Measurements from ENCODE around the gene THOC7. TPM values are rescaled to one million over a fixed set of nuclear protein-coding genes. Genes with fewer than 3 reads are reported as not detected.
A peak's percentile ranks its signal among the peaks of the same experiment; 100 is the strongest.

Gene THOC7
- polyA plus RNA-seq (2013, experiment 1 of 2): 75.2 TPM
- 91.1 TPM for polyA plus RNA-seq (2013, experiment 2 of 2)

DNA sequence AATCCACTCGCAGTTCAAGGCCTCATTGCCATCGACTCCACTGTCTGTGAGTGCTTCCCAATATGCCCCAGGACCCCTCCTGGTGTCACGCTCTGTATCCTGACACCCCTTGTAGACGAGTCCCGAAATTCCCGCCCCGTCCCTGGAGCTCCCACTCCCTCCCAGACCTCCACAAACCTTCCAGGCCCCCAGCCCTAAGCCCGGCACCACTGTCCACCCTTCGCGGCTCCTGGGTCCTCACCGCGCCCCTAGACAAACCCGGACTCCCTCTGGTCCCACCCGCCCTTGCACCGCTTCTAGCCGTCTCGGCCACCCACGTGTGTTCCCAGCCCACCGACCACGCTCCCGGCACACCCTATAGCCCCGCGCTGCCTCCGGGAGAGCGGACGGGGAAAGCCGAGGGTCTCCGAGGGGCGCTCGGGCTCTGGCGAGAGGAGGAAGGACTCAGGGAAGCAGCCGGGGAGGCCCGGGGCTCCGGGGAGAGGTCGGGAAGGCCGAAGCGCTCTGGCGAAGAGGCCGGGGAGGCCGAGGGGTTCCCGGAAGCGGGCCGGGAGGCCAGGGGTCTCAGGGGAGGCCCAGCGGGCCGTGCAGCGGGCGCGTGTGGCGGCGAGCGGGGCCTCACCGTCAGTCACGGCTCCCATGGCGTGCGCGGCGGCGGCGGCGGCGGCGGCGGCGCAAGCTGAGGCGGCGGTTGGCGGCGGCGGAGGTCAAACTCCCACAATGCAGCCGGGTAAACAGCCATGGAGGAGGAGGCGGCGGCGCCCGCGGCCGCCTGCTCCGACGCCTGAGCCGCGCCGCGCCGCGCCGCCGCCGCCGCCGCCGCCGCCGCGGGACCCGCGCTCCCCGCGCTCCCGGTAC is at the start of gene THOC7, which contains the start of gene ATXN7:
THOC7 (minus strand) TSS at position 656 of the 858 bp plus-strand sequence; CDS start at position 641, 15 bp downstream.
ATXN7 (plus strand) TSS at position 718 of the 858 bp plus-strand sequence. CDS start 48,732 bp downstream, outside the sequence.
- WGBS: under 1% methylated on average over 98 of the region's 98 CpGs
- peaks cover 26% of the 10 kb centered on the region for H3K4me1 ChIP-seq (ENCODE audit: insufficient read depth, low read length)
- peaks cover 5% of the 10 kb centered on the region for H3K36me3 ChIP-seq (ENCODE audit: insufficient read depth, low read length)
- no peaks in the 10 kb centered on the region for H3K27me3 ChIP-seq (ENCODE audit: insufficient read depth, low read length)
- H3K27ac ChIP-seq (ENCODE audit: low read depth, low read length): peak within 1 kb of the TSS; percentile 85
- H3K9me3 ChIP-seq (ENCODE audit: insufficient read depth, low read depth, low read length): no peaks in the 10 kb centered on the region
- H3K4me3 ChIP-seq (ENCODE audit: low read length): peak within 1 kb of the TSS; percentile 77
- H3K9ac ChIP-seq (ENCODE audit: low read depth, low read length): peak within 1 kb of the TSS; percentile 96

DNA sequence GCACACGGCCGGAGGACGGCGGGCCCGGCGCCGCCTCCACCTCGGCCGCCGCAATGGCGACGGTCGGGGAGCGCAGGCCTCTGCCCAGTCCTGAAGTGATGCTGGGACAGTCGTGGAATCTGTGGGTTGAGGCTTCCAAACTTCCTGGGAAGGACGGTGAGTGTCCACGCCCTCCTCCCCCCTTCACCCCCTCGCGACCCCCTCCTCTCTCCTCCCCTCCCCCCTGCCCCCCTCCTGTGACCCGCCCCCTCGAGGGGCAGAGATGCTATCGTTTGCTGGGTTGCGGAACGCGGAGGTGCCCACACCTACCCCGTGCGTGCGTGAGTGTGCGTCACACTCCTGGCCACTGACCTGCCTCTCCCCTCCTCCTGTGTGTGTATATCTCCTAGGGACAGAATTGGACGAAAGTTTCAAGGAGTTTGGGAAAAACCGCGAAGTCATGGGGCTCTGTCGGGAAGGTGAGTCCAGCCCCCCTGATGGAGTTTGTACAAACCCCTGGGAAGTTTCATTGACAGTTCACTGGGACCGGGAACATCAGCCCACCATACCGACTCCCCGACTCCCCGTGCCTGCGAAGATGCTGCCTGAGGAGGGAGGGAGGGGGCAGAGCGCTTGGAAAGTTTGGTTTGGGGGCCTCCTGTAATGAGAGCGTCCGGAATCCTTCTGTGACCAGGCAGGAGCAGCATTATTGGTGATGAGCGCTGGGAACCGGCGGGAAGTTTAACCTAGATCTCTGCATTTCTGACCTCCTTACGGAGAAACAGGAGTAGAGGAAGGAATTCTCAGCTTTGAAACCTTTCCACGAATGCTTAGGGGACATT is 49.4 kb upstream of the THOC7 start:
- Histone ChIP-seq H3K9me3 (ENCODE audit: insufficient read depth, low read depth, low read length) (no peaks in the 10 kb centered on the region), H3K36me3 (ENCODE audit: insufficient read depth, low read length) (peaks cover 31% of the 10 kb centered on the region), H3K27me3 (ENCODE audit: insufficient read depth, low read length) (peaks cover 16% of the 10 kb centered on the region; the same call in 1 of the 2 replicates), H3K27ac (ENCODE audit: low read depth, low read length) (peak overlapping the region; percentile 85; the same call in 1 of the 2 replicates), H3K4me3 (ENCODE audit: low read length) (peak overlapping the region; percentile 85), H3K9ac (ENCODE audit: low read depth, low read length) (peak overlapping the region; percentile 79), H3K4me1 (ENCODE audit: insufficient read depth, low read length) (peaks cover 19% of the 10 kb centered on the region)
- WGBS: 2% methylated on average over 39 of the region's 46 CpGs

DNA sequence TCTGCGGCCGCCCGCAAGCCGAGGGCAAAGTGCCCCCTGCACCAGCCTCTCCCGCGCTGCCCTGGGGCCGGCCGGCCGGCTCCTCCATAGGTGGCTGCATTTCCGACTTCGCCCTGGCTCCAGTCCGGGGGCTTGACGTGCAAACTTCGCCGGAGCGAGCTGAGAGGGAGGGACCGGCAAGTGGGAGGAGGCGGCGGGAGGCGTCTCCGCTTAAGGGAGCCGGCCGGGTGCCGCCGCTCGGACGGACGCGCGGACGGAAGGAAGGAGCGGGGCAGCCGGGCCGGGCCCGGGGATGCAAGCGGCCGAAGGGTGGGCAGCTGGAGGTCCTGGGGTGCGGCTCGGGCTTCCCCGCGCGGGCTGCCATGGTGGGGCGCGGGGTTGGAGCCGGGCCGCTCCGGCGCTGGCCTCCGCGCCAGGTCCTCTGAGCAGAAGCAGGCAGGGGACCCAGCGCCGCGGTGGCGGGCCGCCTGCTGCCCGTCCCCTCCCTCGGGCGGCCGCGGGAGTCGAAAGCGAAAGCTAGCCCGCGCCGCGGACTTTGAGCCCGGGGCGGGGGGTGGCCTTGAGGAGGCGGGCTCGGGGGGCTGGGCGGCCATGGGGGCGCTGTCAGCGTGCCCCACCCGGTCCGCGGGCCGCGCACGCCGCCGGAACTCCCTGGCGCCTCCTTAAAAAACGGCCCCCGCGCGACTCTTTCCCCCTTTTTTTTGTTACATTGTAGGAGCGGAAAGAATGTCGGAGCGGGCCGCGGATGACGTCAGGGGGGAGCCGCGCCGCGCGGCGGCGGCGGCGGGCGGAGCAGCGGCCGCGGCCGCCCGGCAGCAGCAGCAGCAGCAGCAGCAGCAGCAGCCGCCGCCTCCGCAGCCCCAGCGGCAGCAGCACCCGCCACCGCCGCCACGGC is 48.5 kb upstream of the THOC7 start, which contains the start of gene SCAANT1:
SCAANT1 (minus strand) TSS at position 511 of the 895 bp plus-strand sequence.
- H3K27me3 ChIP-seq (ENCODE audit: insufficient read depth, low read length): peaks cover 16% of the 10 kb centered on the region; the same call in 1 of the 2 replicates
- under 1% methylated on average over 115 of the region's 115 CpGs for WGBS
- peak within 1 kb of the TSS; percentile 85 for H3K4me3 ChIP-seq (ENCODE audit: low read length)
- no peaks in the 10 kb centered on the region for H3K9me3 ChIP-seq (ENCODE audit: insufficient read depth, low read depth, low read length)
- peak within 1 kb of the TSS; percentile 89; the same call in 1 of the 2 replicates for H3K27ac ChIP-seq (ENCODE audit: low read depth, low read length)
- peaks cover 23% of the 10 kb centered on the region for H3K36me3 ChIP-seq (ENCODE audit: insufficient read depth, low read length)
- H3K9ac ChIP-seq (ENCODE audit: low read depth, low read length): peak within 1 kb of the TSS; percentile 79
- H3K4me1 ChIP-seq (ENCODE audit: insufficient read depth, low read length): peaks cover 17% of the 10 kb centered on the region; the same call in 1 of the 2 replicates

DNA sequence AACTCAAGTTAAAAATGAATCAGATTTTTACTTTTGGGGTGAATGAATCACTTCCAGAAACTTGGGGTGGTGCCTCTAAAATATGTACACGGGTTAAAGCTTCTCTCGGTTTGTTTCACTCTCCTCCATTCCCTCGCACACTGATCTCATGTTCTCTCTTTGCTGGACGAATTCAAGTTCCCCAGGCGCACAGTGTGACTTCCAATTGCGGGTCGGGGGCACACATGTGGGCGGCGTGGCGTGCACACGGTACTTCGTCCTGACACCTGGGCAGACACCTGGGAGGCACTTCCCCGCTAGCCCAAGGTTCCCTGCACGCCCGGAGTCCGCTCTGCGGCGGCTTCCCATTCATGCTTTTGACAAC is 47.9 kb upstream of the THOC7 start:
- peak overlapping the region; percentile 89; the same call in 1 of the 2 replicates for H3K27ac ChIP-seq (ENCODE audit: low read depth, low read length)
- peaks cover 17% of the 10 kb centered on the region for H3K36me3 ChIP-seq (ENCODE audit: insufficient read depth, low read length)
- H3K4me1 ChIP-seq (ENCODE audit: insufficient read depth, low read length): peaks cover 17% of the 10 kb centered on the region; the same call in 1 of the 2 replicates
- H3K4me3 ChIP-seq (ENCODE audit: low read length): peak overlapping the region; percentile 85
- WGBS: 1% methylated on average over 18 of the region's 18 CpGs
- peak overlapping the region; percentile 79; the same call in 1 of the 2 replicates for H3K9ac ChIP-seq (ENCODE audit: low read depth, low read length)
- no peaks in the 10 kb centered on the region for H3K9me3 ChIP-seq (ENCODE audit: insufficient read depth, low read depth, low read length)
- H3K27me3 ChIP-seq (ENCODE audit: insufficient read depth, low read length): peaks cover 16% of the 10 kb centered on the region; the same call in 1 of the 2 replicates

DNA sequence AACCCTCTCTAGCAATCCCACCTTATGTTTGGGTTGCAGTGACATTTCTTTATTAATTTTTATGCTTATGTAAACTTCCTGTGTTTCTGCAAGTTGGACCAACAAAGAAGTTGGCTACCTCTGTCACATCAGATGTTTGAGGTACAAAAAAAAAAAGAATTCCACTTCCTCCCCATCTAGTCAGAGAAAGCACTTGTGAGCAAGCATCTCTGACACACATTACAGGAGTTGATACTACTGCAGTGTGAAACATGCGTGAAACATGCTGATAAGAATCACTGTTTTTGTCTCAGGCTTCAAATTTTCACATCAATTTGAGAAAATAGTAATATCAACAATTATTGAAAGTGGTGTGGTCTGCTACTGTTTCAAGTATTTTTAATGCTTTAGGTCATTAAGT is 47.3 kb upstream of the THOC7 start:
- peaks cover 16% of the 10 kb centered on the region; the same call in 1 of the 2 replicates for H3K27me3 ChIP-seq (ENCODE audit: insufficient read depth, low read length)
- no peaks in the 10 kb centered on the region for H3K9me3 ChIP-seq (ENCODE audit: insufficient read depth, low read depth, low read length)
- no peak overlapping the region for H3K27ac ChIP-seq (ENCODE audit: low read depth, low read length)
- peak overlapping the region; percentile 85 for H3K4me3 ChIP-seq (ENCODE audit: low read length)
- H3K4me1 ChIP-seq (ENCODE audit: insufficient read depth, low read length): peaks cover 17% of the 10 kb centered on the region; the same call in 1 of the 2 replicates
- H3K36me3 ChIP-seq (ENCODE audit: insufficient read depth, low read length): peaks cover 11% of the 10 kb centered on the region
- no peak overlapping the region for H3K9ac ChIP-seq (ENCODE audit: low read depth, low read length)
- 84% methylated on average over 1 of the region's 1 CpG for WGBS

DNA sequence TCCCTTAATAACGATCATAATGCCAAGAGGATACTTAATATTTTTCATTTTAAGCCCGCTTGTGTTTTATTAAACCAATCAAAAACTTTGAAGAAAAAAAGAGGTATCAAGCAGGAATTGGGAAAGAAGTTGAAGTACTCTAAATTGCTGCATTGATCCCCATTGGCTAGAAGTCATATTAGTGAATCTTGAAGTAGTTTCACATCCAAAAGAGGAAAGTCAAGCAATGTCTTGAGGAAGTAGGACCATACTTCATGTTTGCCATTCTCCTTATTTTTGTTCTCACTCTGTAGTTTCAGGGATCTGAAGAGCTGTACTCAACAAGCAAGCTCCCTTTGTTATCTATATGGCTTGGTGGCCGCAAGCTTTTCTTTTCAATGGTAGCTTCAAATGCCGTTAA is 46.4 kb upstream of the THOC7 start:
- no peak overlapping the region for H3K9ac ChIP-seq (ENCODE audit: low read depth, low read length)
- peaks cover 17% of the 10 kb centered on the region; the same call in 1 of the 2 replicates for H3K4me1 ChIP-seq (ENCODE audit: insufficient read depth, low read length)
- no peaks in the 10 kb centered on the region for H3K9me3 ChIP-seq (ENCODE audit: insufficient read depth, low read depth, low read length)
- H3K36me3 ChIP-seq (ENCODE audit: insufficient read depth, low read length): 0 out of 2 replicates have a peak, but pooled peaks cover 4% of the 10 kb centered on the region
- no peak overlapping the region for H3K4me3 ChIP-seq (ENCODE audit: low read length)
- H3K27ac ChIP-seq (ENCODE audit: low read depth, low read length): no peak overlapping the region
- peaks cover 16% of the 10 kb centered on the region; the same call in 1 of the 2 replicates for H3K27me3 ChIP-seq (ENCODE audit: insufficient read depth, low read length)
- WGBS: 96% methylated on average over 2 of the region's 4 CpGs

DNA sequence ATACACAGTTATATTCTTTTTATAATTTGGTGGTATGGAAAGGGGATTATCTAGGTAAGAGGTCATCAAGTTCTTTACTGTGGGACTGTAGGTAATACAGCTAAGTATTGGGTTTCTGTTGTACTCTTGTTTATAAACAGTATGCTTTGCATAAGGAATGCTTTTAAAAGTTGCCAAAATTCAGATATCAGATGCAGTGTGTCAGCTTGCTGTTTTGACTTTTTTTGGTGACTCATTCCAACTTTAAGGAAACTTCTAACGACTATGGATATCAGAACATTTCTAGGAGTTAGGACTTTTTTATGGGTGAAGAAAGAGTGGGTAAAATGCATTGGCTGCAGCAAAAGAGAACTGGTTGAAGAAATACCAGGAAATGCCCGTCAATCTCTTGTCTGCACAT is 45.8 kb upstream of the THOC7 start:
- Histone ChIP-seq H3K9me3 (ENCODE audit: insufficient read depth, low read depth, low read length) (no peaks in the 10 kb centered on the region), H3K9ac (ENCODE audit: low read depth, low read length) (no peak overlapping the region), H3K36me3 (ENCODE audit: insufficient read depth, low read length) (0 out of 2 replicates have a peak, but pooled peaks cover 4% of the 10 kb centered on the region), H3K27me3 (ENCODE audit: insufficient read depth, low read length) (peaks cover 16% of the 10 kb centered on the region; the same call in 1 of the 2 replicates), H3K27ac (ENCODE audit: low read depth, low read length) (no peak overlapping the region), H3K4me1 (ENCODE audit: insufficient read depth, low read length) (peaks cover 17% of the 10 kb centered on the region; the same call in 1 of the 2 replicates), H3K4me3 (ENCODE audit: low read length) (no peak overlapping the region)
- 89% methylated on average over 2 of the region's 2 CpGs for WGBS

DNA sequence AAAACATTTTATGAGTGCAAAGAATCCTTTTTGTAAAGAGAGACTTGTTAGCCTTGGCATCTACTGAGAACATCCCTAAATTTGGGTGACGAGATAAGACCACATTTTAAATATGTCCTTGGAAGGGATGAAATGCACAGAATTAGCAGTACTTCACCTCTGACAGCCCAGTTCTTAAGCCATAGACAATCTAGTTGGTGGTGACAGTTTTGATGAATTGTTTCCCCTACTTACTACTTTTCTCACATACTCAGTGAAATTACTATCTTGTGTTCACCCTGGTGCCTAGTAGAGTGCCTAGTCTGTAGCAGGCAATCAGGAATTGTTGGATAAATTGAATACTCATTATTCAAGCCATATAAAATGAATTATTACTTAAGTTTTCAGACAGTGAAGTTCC is 45.2 kb upstream of the THOC7 start:
- 0 out of 2 replicates have a peak, but pooled peaks cover 4% of the 10 kb centered on the region for H3K36me3 ChIP-seq (ENCODE audit: insufficient read depth, low read length)
- H3K9me3 ChIP-seq (ENCODE audit: insufficient read depth, low read depth, low read length): no peaks in the 10 kb centered on the region
- H3K27me3 ChIP-seq (ENCODE audit: insufficient read depth, low read length): peaks cover 12% of the 10 kb centered on the region; the same call in 1 of the 2 replicates
- H3K4me1 ChIP-seq (ENCODE audit: insufficient read depth, low read length): peaks cover 16% of the 10 kb centered on the region; the same call in 1 of the 2 replicates
- no peak overlapping the region for H3K27ac ChIP-seq (ENCODE audit: low read depth, low read length)
- no peak overlapping the region for H3K9ac ChIP-seq (ENCODE audit: low read depth, low read length)
- H3K4me3 ChIP-seq (ENCODE audit: low read length): no peak overlapping the region
- WGBS: 100% methylated on average over 1 of the region's 1 CpG

DNA sequence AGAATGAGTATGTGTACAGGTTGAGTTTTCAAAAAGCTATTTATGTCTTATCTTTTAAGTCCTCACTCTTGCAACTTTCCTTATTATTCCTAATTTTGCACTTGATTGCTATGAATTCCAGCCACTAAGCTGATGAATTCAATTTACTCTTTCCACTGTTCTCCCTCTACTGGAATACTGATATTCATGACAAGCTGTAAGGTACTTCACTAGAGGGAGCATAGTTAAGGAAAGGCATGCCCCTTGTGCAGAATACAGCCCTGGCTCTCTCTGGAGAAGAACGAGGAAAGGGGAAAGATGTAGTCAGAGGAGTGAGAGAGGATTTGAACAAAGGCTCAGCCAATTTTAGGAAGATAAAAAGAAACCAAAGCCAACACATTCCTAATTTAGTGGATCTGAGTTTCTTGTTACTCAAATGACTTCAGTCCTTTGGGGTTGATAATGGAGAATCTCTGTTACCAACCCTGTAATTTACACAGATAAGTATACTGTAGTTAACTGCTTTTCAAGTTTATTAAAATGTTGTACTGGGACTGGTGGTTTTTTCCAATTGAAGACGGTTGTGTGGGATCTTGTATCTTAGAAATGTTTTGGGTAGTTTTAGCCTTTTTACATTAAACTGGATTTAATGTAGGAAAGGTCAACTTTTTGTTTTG is 44.6 kb upstream of the THOC7 start:
- 78% methylated on average over 2 of the region's 2 CpGs for WGBS
- Histone ChIP-seq H3K4me1 (ENCODE audit: insufficient read depth, low read length) (peaks cover 11% of the 10 kb centered on the region; the same call in 1 of the 2 replicates), H3K27ac (ENCODE audit: low read depth, low read length) (no peak overlapping the region)

More for the DNA sequence above, 44.6 kb upstream of the THOC7 start:
- Histone ChIP-seq H3K9me3 (ENCODE audit: insufficient read depth, low read depth, low read length) (no peaks in the 10 kb centered on the region), H3K36me3 (ENCODE audit: insufficient read depth, low read length) (0 out of 2 replicates have a peak, but pooled peaks cover 8% of the 10 kb centered on the region), H3K9ac (ENCODE audit: low read depth, low read length) (no peak overlapping the region), H3K27me3 (ENCODE audit: insufficient read depth, low read length) (peaks cover 7% of the 10 kb centered on the region; the same call in 1 of the 2 replicates), H3K4me3 (ENCODE audit: low read length) (no peak overlapping the region)
